Activated T-cell treated with anti-CD3 and anti-CD28 coated beads, Interleukin-2, amount 50 U/mL, for 4 hours (primary cell): ENCODE data around the gene PNMA8C. TPM values are rescaled to one million over a fixed set of nuclear protein-coding genes. Genes with fewer than 3 reads are reported as not detected.

ENCODE experiments used
- ATAC-seq, 2 donors: fragments of 200-7000 bp; cut with Tn5 transposase; one replicate each; pipeline ENCODE4 v1.10.0; 2021
- DNase-seq: peaks from one replicate; pipeline ENCODE4 v3.0.0-alpha.2; 2020
- H3K27me3 Mint-ChIP-seq: one replicate; pipeline ENCODE4 v1.8.0; 2021; ENCODE audit warnings: low read depth, mixed read lengths
- H3K36me3 Mint-ChIP-seq: one replicate; pipeline ENCODE4 v1.8.0; 2022; ENCODE audit warnings: mixed read lengths; ENCODE audit not compliant: insufficient read depth
- H3K4me1 Mint-ChIP-seq: one replicate; pipeline ENCODE4 v1.8.0; 2021; ENCODE audit warnings: low read depth, mixed read lengths
- H3K4me3 Mint-ChIP-seq: one replicate; pipeline ENCODE4 v1.8.0; 2021; ENCODE audit warnings: mild to moderate bottlenecking, moderate library complexity, mixed read lengths
- H3K9me3 Mint-ChIP-seq: one replicate; pipeline ENCODE4 v1.8.0; 2021; ENCODE audit warnings: mixed read lengths
- total RNA-seq, 3 donors: library from RNA; stranded (reverse); gene quantifications; one replicate each; pipeline ENCODE4 v1.2.1, GENCODE V29; 2021

Gene PNMA8C
- not detected for total RNA-seq

DNA sequence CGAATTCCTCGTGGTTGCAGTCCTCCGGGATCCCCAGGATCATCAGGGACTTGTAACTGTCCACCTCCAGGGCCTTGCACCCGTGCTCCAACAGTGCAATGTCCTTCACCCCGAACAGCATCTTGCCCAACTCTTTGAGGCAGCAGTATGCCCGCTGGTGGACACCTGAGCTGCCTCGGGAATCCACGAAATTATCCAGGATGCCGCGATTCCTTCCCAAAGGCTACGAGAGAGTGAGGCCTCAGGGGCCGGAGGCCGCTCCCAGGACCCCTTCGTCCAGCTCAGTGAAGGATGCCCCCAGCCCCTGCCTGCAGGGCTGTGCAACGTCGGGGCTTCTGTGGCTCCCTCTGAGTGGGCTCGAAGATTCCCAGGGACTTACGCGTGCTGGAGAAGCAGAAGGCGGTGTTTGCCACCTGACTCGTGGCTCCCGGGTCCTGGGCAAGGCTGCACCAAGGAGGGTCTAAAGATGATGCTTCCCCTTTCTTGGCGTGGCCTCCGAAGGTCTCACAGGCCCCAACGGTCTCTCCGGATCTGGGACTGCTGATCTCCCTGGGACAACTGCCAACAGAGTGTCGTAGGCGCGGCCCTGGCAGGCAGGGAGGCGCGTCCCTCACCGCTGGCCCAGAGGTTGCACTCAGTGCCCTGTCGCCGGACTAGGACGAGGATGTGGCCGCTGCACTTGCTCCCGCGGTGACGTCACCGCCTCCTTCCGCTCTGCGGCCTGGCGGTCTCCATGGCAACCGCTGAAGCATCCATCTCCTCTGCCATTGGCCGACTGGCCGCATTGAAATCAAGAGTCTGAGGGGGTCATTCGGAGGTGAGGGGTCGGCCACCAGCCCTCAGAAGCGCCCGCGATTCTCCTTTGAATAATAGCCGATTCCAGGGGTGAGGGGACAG is at the start of gene PNMA8C:
PNMA8C (minus strand) TSS at position 698 of the 897 bp plus-strand sequence; CDS start at position 121, 577 bp downstream.
- Mint-ChIP-seq H3K4me1 (peaks cover 33% of the 10 kb centered on the region), H3K4me3 (peak within 1 kb of the TSS; percentile 75), H3K36me3 (no peaks in the 10 kb centered on the region), H3K27me3 (peaks cover 77% of the 10 kb centered on the region), H3K9me3 (no peaks in the 10 kb centered on the region)
- DNase-seq, result peak; percentile 28
- ATAC-seq, result no peak

DNA sequence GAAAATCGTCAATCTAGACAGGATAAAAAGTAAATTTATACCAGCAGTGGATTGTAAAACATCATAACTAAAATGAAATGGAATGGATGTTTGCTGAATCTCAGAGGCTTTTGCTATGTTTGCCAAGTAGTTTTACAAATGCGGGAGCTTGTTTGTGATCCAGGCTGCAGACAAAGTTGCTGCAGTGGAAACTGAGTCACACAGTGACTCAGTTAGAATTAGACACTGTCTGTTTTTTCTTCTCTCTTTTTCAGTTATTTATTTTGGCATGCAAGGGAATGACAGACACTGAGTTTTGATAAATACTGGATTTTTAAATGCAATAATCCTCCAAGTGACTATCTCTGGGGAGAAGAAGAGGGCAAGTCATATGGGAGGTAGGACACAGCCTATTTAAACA is 47.2 kb upstream of the PNMA8C start:
- Mint-ChIP-seq H3K36me3 (no peaks in the 10 kb centered on the region), H3K4me3 (no peak overlapping the region), H3K4me1 (peaks cover 6% of the 10 kb centered on the region), H3K27me3 (peaks cover 59% of the 10 kb centered on the region), H3K9me3 (no peaks in the 10 kb centered on the region)
- DNase-seq, result no peak
- no peak for ATAC-seq

DNA sequence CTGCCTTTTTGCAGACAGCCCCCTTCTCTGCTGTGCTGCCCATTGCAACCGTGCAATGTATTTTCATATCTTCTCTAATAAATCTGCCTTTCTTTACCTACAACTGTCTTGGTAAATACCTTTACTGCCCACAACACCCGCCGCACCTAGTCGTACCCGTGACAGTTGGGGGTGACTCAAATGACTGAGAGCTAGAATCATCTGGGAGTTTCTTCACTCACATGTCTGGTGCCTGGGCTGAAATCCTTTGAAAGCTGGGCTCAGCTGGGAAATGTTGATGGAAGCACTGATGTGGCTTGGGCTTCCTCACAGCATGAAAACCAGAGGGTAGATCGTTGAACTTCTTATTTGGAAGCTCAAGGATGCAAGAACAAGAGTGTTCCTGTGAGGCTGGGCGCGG is 45.5 kb upstream of the PNMA8C start:
- Mint-ChIP-seq H3K36me3 (no peaks in the 10 kb centered on the region), H3K9me3 (no peaks in the 10 kb centered on the region), H3K27me3 (peaks cover 69% of the 10 kb centered on the region), H3K4me3 (no peak overlapping the region), H3K4me1 (peaks cover 8% of the 10 kb centered on the region)
- DNase-seq (no peak), ATAC-seq (no peak)

DNA sequence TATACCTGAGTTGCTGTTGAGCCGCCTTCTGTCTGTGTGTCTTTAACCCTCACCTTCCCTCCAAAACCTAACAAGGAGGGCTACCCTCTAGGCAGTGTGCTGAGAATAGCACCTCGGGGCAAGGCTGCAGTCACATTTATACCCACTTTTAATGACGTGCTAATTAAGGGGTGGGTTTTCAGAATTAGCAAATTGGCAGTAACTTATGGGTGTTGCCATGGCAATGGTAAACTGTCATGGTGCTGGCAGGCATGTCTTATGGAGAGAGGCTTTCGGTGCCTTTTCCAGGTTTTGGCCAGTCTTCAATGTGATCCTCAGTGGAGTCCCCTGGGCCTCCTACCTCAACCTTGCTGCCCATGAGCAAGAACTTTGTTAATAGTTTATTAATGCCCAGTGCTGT is 43.9 kb upstream of the PNMA8C start:
- no peaks in the 10 kb centered on the region for H3K36me3 Mint-ChIP-seq
- no peaks in the 10 kb centered on the region for H3K9me3 Mint-ChIP-seq
- H3K4me3 Mint-ChIP-seq, result no peak overlapping the region
- no peak for ATAC-seq
- peaks cover 58% of the 10 kb centered on the region for H3K27me3 Mint-ChIP-seq
- H3K4me1 Mint-ChIP-seq, result peaks cover 2% of the 10 kb centered on the region
- no peak for DNase-seq

DNA sequence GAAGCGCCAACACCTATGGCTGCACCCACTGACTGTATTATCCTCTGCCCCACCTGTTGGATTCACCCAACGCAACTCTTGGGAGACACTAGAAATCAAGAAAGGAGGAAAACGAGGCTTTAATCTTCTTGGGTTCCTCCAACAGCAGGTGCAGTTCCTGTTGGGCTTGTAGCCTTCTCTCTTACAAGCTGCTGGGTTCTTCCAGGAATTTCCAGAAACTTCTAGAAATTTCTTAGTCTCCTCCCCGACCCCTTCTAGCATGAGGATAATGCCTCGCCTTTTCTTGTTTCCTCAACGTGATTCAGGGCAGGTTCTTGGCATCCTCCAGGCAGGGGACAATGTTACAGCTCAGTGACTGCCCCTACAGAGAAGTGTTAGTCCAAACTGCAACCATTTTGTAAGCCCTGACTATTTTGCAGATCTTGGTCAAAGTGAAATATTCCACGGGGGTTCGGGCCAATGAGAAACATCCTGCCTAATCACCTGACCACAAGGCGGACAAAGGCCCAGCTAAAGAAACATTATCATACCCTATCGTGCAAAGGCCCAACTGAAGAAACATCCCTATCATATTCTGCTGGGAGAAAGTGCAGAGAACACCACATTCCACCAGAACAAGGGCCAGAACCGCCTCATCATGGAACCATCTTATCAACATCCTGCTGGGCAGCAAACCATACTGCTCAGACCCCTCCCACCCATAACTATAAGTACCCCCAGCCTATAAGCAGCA is 43.2 kb upstream of the PNMA8C start:
- Mint-ChIP-seq H3K9me3 (no peaks in the 10 kb centered on the region), H3K4me1 (peaks cover 6% of the 10 kb centered on the region), H3K36me3 (no peaks in the 10 kb centered on the region), H3K4me3 (no peak overlapping the region), H3K27me3 (peaks cover 54% of the 10 kb centered on the region)
- ATAC-seq (no peak), DNase-seq (no peak)

DNA sequence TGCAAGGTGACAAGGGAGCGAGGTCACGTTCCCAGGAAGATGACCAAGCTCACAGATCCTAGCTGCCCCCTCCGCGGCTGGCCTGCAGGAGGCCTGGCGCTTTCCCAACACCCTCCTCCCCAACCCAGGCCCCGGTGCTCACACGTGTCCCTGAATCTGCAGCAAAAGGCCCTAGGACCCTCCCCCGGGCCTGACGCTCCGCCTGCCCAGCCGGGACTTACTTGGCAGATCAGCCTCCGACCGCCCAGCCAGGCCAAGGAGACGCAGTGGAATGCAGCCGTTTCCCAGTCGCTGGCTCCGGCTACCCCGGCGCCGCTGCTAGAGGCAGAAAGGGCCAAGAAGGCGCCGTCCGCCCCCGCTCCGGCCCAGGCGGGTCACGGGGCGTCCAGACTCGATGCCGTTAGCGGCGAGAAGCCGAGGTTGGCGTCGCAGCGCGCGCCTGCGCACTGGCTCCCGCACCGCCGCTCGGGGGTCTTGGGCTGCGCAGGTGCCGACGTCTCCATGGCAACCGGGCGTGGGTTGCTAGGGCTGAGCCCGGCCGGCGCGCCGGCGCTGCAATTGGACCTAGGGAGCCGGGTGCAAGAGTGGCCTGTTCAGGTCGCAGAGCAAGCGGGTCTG is 42.5 kb upstream of the PNMA8C start, which contains the start of gene PNMA8A:
PNMA8A (minus strand) TSS at position 448 of the 618 bp plus-strand sequence. CDS start 528 bp downstream, outside the sequence.
- no peak within 1 kb of the TSS for H3K4me3 Mint-ChIP-seq
- no peaks in the 10 kb centered on the region for H3K9me3 Mint-ChIP-seq
- H3K4me1 Mint-ChIP-seq, result peaks cover 12% of the 10 kb centered on the region
- H3K36me3 Mint-ChIP-seq, result no peaks in the 10 kb centered on the region
- ATAC-seq, result peak in 1 of 2 donors; percentile 35
- H3K27me3 Mint-ChIP-seq, result peaks cover 54% of the 10 kb centered on the region
- no peak for DNase-seq

DNA sequence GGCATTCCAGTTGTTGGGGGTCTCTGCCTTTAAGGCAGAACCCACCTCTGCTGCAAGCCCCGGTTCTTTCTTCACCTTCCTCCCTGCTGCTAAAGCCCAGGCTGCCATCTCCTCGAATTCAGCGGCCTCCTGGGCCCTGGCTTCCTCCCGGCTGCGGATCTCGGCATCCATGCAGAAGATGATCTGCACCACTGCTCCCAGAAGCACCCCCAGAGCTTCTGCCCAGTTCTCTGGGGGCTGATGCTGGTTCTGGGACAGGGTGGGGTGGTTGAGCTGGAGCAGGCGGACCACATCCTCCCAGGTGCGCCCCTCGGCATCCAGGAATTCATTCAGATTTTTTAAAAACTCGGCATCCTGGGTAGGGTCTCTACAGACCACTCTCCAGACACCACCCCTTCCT is 41.6 kb upstream of the PNMA8C start:
- peaks cover 51% of the 10 kb centered on the region for H3K27me3 Mint-ChIP-seq
- DNase-seq (no peak), ATAC-seq (no peak)
- no peaks in the 10 kb centered on the region for H3K9me3 Mint-ChIP-seq
- no peaks in the 10 kb centered on the region for H3K36me3 Mint-ChIP-seq
- H3K4me3 Mint-ChIP-seq, result no peak overlapping the region
- peaks cover 12% of the 10 kb centered on the region for H3K4me1 Mint-ChIP-seq

DNA sequence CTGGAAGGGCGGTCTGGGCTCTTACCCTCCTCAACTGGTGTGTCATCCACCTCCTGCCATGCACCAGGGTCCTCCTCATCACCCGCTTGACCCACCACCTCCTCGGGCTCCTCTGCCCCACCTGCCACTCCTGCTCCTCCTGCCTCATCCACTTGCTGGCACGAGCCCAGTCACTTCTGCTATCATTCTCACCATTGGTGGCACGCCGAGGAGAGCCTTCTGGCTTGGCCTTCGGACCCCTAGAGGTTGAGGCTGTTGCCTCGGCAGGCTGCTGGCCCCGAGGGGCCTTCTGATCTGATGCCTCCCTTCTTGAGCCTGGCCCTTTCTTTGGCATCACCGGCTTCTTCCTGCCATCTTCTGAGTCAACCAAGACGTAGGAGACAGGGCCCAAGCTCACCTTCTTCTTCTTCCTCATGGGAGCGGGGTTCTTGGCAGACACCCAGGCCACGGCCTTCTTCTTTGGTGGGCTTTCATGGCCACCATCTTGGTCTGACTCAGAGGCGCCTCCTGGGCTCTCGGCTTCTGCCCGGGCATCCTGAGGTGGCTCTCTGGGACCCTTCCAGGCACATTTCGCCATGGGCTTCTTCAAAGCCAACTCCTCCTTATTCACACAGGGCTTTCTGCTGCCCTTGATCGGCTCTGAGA is 40.9 kb upstream of the PNMA8C start:
- Mint-ChIP-seq H3K9me3 (no peaks in the 10 kb centered on the region), H3K27me3 (peaks cover 52% of the 10 kb centered on the region), H3K4me1 (peaks cover 12% of the 10 kb centered on the region), H3K4me3 (no peak overlapping the region), H3K36me3 (no peaks in the 10 kb centered on the region)
- no peak for ATAC-seq
- DNase-seq, result no peak

DNA sequence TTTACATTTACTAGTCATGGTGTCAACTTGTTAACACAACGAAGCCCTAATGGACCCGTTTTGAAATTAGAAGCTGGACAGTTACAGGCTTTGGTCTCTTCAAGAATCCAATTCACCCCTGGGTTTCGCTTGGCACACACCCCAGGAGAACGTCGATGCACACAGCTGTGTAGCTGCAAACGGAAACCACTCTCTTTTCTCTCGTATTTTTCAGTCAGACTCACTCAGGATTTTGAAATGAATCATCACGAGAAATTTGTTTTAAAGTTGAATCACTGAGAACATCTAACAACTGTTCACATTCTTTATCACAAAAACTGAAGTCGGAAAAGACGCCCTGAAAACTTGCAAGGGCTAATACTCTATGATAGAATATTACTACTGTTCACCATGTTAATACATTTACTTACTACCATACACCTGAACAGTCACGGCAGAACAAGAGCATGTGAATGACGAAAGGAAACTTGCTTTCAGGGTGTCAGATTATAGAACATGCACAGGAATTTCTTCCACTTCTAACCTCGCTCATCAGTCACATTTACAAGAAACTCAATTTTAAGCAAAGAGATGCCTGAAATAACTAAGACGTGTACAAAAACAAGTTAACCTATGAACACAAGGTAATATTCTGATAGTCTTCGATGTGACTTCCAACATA is 37.9 kb upstream of the PNMA8C start:
- Mint-ChIP-seq H3K9me3 (no peaks in the 10 kb centered on the region), H3K27me3 (peaks cover 34% of the 10 kb centered on the region), H3K4me1 (peaks cover 12% of the 10 kb centered on the region), H3K36me3 (no peaks in the 10 kb centered on the region), H3K4me3 (no peak overlapping the region)
- ATAC-seq (peak; percentile 53 to 72), DNase-seq (no peak)

DNA sequence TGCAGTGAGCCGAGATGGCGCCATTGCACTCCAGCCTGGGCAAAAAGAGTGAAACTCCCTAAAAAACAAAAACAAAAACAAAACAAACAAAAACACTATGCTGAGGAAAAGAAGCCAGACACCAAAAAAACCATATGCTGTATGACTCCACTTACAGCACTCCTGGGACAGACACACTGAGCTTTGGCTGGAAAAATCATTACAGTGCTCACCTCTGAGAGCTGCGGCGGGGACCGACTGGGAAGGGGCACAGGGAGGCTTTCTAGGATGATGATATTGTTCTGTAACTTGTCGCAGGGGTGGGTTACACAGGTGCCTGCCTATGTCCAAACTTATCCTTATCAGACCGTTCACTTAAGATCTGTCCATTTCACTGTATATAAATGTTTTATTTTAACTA is 34.8 kb upstream of the PNMA8C start:
- Mint-ChIP-seq H3K27me3 (peaks cover 23% of the 10 kb centered on the region), H3K9me3 (no peaks in the 10 kb centered on the region), H3K4me3 (no peak overlapping the region), H3K4me1 (peaks cover 9% of the 10 kb centered on the region), H3K36me3 (no peaks in the 10 kb centered on the region)
- ATAC-seq (no peak), DNase-seq (no peak)

DNA sequence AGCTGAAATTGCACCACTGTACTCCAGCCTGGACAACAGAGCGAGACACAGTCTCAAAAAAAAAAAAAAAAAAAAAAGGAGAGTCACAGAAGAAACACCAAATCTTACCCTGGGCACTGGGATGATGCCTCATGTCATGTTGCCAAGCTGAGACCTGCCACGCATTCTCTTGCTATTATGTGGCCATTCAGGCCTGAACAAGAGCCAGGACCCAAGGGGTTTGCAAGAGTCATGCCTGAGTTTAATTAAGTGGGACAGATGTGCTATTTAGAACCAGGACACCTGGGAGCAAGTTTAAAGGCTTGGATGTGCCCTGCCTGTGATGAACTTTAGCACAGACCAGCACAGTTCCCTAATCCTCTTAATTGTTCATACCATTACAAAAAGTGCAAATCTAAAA is 32.8 kb upstream of the PNMA8C start:
- peaks cover 2% of the 10 kb centered on the region for H3K4me1 Mint-ChIP-seq
- H3K36me3 Mint-ChIP-seq, result no peaks in the 10 kb centered on the region
- no peak for ATAC-seq
- no peaks in the 10 kb centered on the region for H3K9me3 Mint-ChIP-seq
- peaks cover 31% of the 10 kb centered on the region for H3K27me3 Mint-ChIP-seq
- no peak for DNase-seq
- no peak overlapping the region for H3K4me3 Mint-ChIP-seq

DNA sequence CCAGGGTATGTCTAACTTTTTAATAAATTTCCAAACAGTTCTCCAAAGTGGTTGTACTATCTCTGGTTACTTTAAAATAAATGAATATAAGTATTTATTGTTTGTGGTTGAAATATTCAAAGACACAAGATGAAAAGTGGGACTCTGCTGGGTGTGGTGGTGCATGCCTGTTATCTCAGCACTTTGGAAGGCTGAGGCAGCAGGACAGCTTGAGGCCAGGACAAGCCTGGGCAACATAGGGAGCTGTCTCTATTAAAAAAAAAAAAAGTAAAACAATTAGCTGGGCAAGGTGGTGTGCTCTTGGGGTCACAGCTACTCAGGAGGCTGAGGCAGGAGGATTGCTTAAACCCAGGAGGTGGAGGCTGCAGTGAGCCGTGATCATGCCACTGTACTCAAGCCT is 32.2 kb upstream of the PNMA8C start:
- H3K36me3 Mint-ChIP-seq, result no peaks in the 10 kb centered on the region
- no peaks in the 10 kb centered on the region for H3K9me3 Mint-ChIP-seq
- H3K4me1 Mint-ChIP-seq, result no peaks in the 10 kb centered on the region
- ATAC-seq (no peak), DNase-seq (no peak)
- H3K4me3 Mint-ChIP-seq, result no peak overlapping the region
- H3K27me3 Mint-ChIP-seq, result peaks cover 36% of the 10 kb centered on the region

DNA sequence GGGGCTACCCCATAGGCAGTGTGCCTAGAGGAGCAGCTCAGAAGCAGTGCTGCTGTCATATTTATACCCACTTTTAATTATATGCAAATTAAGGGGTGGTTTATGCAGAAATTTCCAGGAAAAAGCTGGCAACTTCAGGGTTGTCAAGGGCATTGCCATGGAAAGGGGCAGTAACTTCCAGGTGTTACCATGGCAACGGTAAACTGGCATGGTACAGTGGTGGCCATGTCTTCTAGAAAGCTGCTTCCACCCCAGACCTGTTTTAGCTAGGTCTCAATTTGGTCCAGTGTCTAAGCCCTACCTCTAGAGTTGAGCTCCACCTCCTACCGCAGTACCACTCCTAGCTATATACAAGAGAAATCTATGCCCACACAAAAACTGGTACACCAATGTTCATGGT is 31.3 kb upstream of the PNMA8C start:
- Mint-ChIP-seq H3K36me3 (no peaks in the 10 kb centered on the region), H3K4me3 (no peak overlapping the region), H3K27me3 (peaks cover 39% of the 10 kb centered on the region), H3K4me1 (no peaks in the 10 kb centered on the region), H3K9me3 (no peaks in the 10 kb centered on the region)
- DNase-seq, result no peak
- no peak for ATAC-seq

DNA sequence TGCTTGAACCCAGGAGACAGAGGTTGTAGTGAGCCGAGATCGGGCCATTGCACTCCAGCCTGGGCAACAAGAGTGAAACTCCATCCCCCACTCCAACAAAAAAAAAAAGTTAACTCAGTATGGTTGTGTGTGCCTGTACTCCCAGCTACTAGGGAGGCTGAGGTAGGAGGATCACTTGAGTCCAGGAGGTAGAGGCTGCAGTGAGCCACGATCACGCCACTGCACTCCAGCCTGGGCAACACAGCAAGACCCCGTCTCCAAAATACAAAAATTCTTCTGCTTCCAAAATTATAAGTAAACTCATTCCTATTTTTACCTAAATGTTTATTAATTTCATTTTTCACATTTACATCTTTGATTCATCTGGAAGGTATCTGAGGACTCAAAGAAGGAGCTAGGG is 28.2 kb upstream of the PNMA8C start:
- H3K27me3 Mint-ChIP-seq, result peaks cover 35% of the 10 kb centered on the region

More for the DNA sequence above, 28.2 kb upstream of the PNMA8C start:
- no peaks in the 10 kb centered on the region for H3K36me3 Mint-ChIP-seq
- ATAC-seq, result no peak
- H3K9me3 Mint-ChIP-seq, result no peaks in the 10 kb centered on the region
- no peak overlapping the region for H3K4me3 Mint-ChIP-seq
- DNase-seq, result no peak
- no peaks in the 10 kb centered on the region for H3K4me1 Mint-ChIP-seq
